Fibroblast of lung (primary cell): Measurements from ENCODE around the gene CCDC30. TPM values are rescaled to one million over a fixed set of nuclear protein-coding genes. Genes with fewer than 3 reads are reported as not detected.

Experiments
- DNase-seq, 2 donors: peaks; one replicate each; pipeline versions ENCODE4 v3.0.0 to v3.0.0-alpha.2; 2010; ENCODE audit warnings: low read depth in 2 of 2
- H2AFZ ChIP-seq: 2 replicates; pipeline ENCODE4 v1.5.1; 2012; ENCODE audit warnings: low read length, control low read depth, inconsistent platforms
- H3K27ac ChIP-seq: 2 replicates; pipeline ENCODE4 v1.5.1; 2011; ENCODE audit warnings: low read length, control low read depth; ENCODE audit not compliant: insufficient read depth
- H3K27me3 ChIP-seq: 2 replicates; pipeline ENCODE4 v1.5.1; 2011; ENCODE audit warnings: mild to moderate bottlenecking, low read length; ENCODE audit not compliant: control insufficient read depth, insufficient read depth
- H3K36me3 ChIP-seq: 2 replicates; pipeline ENCODE4 v1.5.1; 2011; ENCODE audit warnings: low read length; ENCODE audit not compliant: control insufficient read depth, insufficient read depth
- H3K4me1 ChIP-seq: 2 replicates; pipeline ENCODE4 v1.5.1; 2011; ENCODE audit warnings: low read length; ENCODE audit not compliant: control insufficient read depth, insufficient read depth; ENCODE audit errors: extremely low read depth
- H3K4me2 ChIP-seq: 2 replicates; pipeline ENCODE4 v1.5.1; 2011; ENCODE audit warnings: low read length, control low read depth; ENCODE audit not compliant: insufficient read depth; ENCODE audit errors: extremely low read depth
- H3K4me3 ChIP-seq, 4 experiments: fragments of 200-600 bp in 1 of 4; sonication (generic) in 1 of 4; replicated peaks in 1 of 4; 2 replicates each; pipeline ENCODE4 v1.5.1; 2011 to 2016; ENCODE audit warnings: low read length in 4 of 4, low read depth in 3 of 4, mild to moderate bottlenecking in 3 of 4, control low read depth in 2 of 4, inconsistent platforms in 1 of 4, mixed read lengths in 1 of 4; ENCODE audit not compliant: insufficient read depth in 1 of 4; ENCODE audit errors: control extremely low read depth in 1 of 4
- H3K79me2 ChIP-seq: 2 replicates; pipeline ENCODE4 v1.5.1; 2012; ENCODE audit warnings: mild to moderate bottlenecking, low read length, inconsistent platforms; ENCODE audit not compliant: control insufficient read depth, insufficient read depth
- H3K9ac ChIP-seq: 2 replicates; pipeline ENCODE4 v1.5.1; 2011; ENCODE audit warnings: mild to moderate bottlenecking, low read length, control low read depth; ENCODE audit not compliant: insufficient read depth
- H3K9me3 ChIP-seq: 2 replicates; pipeline ENCODE4 v1.5.1; 2012; ENCODE audit warnings: low read depth, low read length; ENCODE audit not compliant: control insufficient read depth, insufficient read depth
- H4K20me1 ChIP-seq: 2 replicates; pipeline ENCODE4 v1.5.1; 2011; ENCODE audit warnings: low read length; ENCODE audit not compliant: control insufficient read depth, insufficient read depth; ENCODE audit errors: extremely low read depth
- CTCF ChIP-seq, 2 donors: IDR thresholded peaks in 1 of 2; conservative IDR thresholded peaks in 1 of 2; 1 replicate in 1 of 2; 2 replicates in 1 of 2; pipeline ENCODE4 v1.5.1; 2011 to 2012; ENCODE audit warnings: low read length in 2 of 2, control low read depth in 1 of 2, inconsistent platforms in 1 of 2, low read depth in 1 of 2, mild to moderate bottlenecking in 1 of 2
- EZH2 ChIP-seq: IDR thresholded peaks from 2 replicates; pipeline ENCODE4 v1.5.1; 2012; ENCODE audit warnings: low read length, control low read depth, mild to moderate bottlenecking; ENCODE audit errors: missing control alignments
- polyA minus RNA-seq: library from RNA; depleted of rRNA, polyadenylated mRNA; stranded (reverse); fragments of >200 nt; gene quantifications from 2 replicates; pipeline ENCODE4 v1.2.3, GENCODE V29; 2011; ENCODE audit warnings: low replicate concordance
- polyA plus RNA-seq, 2 donors: library from polyadenylated mRNA; depleted of rRNA in 1 of 2; stranded (reverse) in 1 of 2; unstranded in 1 of 2; fragments of >200 nt; gene quantifications; 2 replicates each; pipeline ENCODE4 v1.2.1, GENCODE V29; 2011 to 2012; ENCODE audit warnings: missing spikeins in 1 of 2
- total RNA-seq: library from RNA; depleted of rRNA; stranded (reverse); fragments of >200 nt; gene quantifications from 2 replicates; pipeline ENCODE4 v1.2.1, GENCODE V29; 2014

The CCDC30 gene
- total RNA-seq: 1.3 TPM in 2 replicates
- polyA plus RNA-seq: 0.37 and 0.56 TPM in 2 replicates
- polyA plus RNA-seq (2012): 0.22 and 1.1 TPM in 2 replicates
- polyA minus RNA-seq: 0.08 and 0.96 TPM in 2 replicates

- peak within 1 kb of the TSS; percentile 40 to 74 (median 61) for H3K4me3 ChIP-seq
- no peaks in the 10 kb centered on the region for H3K79me2 ChIP-seq
- no peaks in the 10 kb centered on the region for H3K27me3 ChIP-seq
- no peaks in the 10 kb centered on the region for H3K4me1 ChIP-seq
- peak within 1 kb of the TSS; percentile 45 for H2AFZ ChIP-seq
- no peaks in the 10 kb centered on the region for H3K9me3 ChIP-seq
- no peaks in the 10 kb centered on the region for H4K20me1 ChIP-seq
- DNase-seq: peak; percentile 97 to 98
- no peaks in the 10 kb centered on the region for H3K36me3 ChIP-seq
- peak within 1 kb of the TSS; percentile 74 for H3K27ac ChIP-seq
- TF ChIP-seq CTCF (conservative IDR thresholded peaks at IDR 0.05 in 1 of 2, IDR thresholded peaks at IDR 0.05 in 1 of 2; ENCODE audit: low read depth in 1 of 2, low read length in 2 of 2): no peak
- TF ChIP-seq EZH2: no peak
- peak within 1 kb of the TSS; percentile 40 for H3K9ac ChIP-seq
- peak within 1 kb of the TSS; percentile 96 for H3K4me2 ChIP-seq
These were observed at the start of gene CCDC30 for GRCh38 chr1:42462828-42463763. Gene CCDC30 (plus strand): TSS chr1:42463286. CDS start chr1:42480552, 17,266 bp downstream.

GRCh38 chr1:42414551-42415496 is 48.3 kb upstream of the CCDC30 start:
- Histone ChIP-seq H4K20me1 (no peaks in the 10 kb centered on the region), H3K9me3 (no peaks in the 10 kb centered on the region), H3K27me3 (no peaks in the 10 kb centered on the region), H3K4me3 (no peak overlapping the region), H3K27ac (no peak overlapping the region), H2AFZ (no peak overlapping the region), H3K4me2 (no peak overlapping the region), H3K9ac (no peak overlapping the region), H3K36me3 (no peaks in the 10 kb centered on the region), H3K4me1 (no peaks in the 10 kb centered on the region), H3K79me2 (no peaks in the 10 kb centered on the region)
- TF ChIP-seq CTCF (conservative IDR thresholded peaks at IDR 0.05 in 1 of 2, IDR thresholded peaks at IDR 0.05 in 1 of 2; ENCODE audit: low read depth in 1 of 2, low read length in 2 of 2) (no peak), EZH2 (no peak)
- no peak for DNase-seq

- no peak for DNase-seq
- TF ChIP-seq CTCF (conservative IDR thresholded peaks at IDR 0.05 in 1 of 2, IDR thresholded peaks at IDR 0.05 in 1 of 2; ENCODE audit: low read depth in 1 of 2, low read length in 2 of 2) (no peak), EZH2 (no peak)
- H3K4me2 ChIP-seq: no peak overlapping the region
- no peaks in the 10 kb centered on the region for H3K27me3 ChIP-seq
- no peaks in the 10 kb centered on the region for H3K9me3 ChIP-seq
- no peaks in the 10 kb centered on the region for H3K79me2 ChIP-seq
- H3K27ac ChIP-seq: no peak overlapping the region
- no peaks in the 10 kb centered on the region for H3K36me3 ChIP-seq
- no peak overlapping the region for H3K4me3 ChIP-seq
- no peak overlapping the region for H2AFZ ChIP-seq
- no peak overlapping the region for H3K9ac ChIP-seq
- no peaks in the 10 kb centered on the region for H4K20me1 ChIP-seq
- peaks cover 2% of the 10 kb centered on the region for H3K4me1 ChIP-seq
These were observed 45.9 kb upstream of the CCDC30 start for GRCh38 chr1:42417166-42417565.
